Measurements from ENCODE around the gene CIZ1. TPM values are rescaled to one million over a fixed set of nuclear protein-coding genes. Genes with fewer than 3 reads are reported as not detected.
"Not testable (repeated sequence)": the region's sequence is repeated elsewhere in the genome, so short reads cannot be mapped to it uniquely, and the experiment has no call there.

The CIZ1 gene
- total RNA-seq: 10 to 100 TPM; 18.5 to 47.8 TPM
- polyA plus RNA-seq (ENCODE audit: insufficient read length in 2 of 2): 100 to 1,000 TPM; 134 to 157 TPM
- long read RNA-seq, donor 1, transcript CIZ1-220 (3 exons, 843 nt): major isoform, 6 of 88 reads
- long read RNA-seq, donor 1, partial matches to known transcripts: 71 of 88 reads
- long read RNA-seq, donor 1, other reads (novel, unspliced or antisense): 7 of 88 reads
- long read RNA-seq, donor 2, partial matches to known transcripts: 26 of 31 reads
- long read RNA-seq, donor 2, other reads (novel, unspliced or antisense): 0 of 31 reads
- long read RNA-seq, donor 3, partial matches to known transcripts: 26 of 32 reads
- long read RNA-seq, donor 3, other reads (novel, unspliced or antisense): 0 of 32 reads
- long read RNA-seq, donor 4, transcript CIZ1-220 (3 exons, 843 nt): major isoform, 9 of 189 reads
- long read RNA-seq, donor 4, partial matches to known transcripts: 144 of 189 reads
- long read RNA-seq, donor 4, other reads (novel, unspliced or antisense): 32 of 189 reads

DNA sequence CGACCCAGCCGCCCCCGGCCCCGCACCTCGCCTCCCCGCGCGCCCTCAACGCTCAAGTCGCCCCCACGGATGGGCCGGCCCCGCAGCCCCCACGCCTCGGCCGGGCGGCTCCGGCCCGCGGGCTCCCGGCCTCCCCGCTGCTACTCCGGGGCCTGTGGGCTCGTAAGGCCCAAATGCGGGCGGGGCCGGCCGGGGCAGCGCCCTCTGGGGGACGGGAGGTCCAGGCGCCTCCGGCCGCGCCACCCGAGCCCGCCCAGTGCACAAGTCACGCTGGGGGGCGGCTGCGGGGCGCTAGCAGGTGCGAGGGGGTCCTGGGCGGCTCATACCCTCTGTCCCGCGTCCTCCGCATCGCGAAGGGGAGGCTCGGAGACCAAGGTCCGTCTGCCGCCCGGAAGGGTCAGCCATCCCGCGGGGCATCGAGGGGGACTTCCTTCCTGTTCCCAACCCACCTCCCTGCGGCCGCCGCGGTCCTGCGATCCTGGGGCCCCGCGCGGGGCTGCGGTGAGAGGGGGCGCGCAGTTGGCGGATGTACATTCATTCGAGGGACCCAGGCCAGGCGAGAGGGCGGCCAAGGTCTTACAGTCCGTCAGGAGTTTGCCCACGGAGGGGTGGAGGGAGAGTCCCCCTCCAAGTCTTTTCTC lies at the start of gene CIZ1:
CIZ1 (minus strand) TSS at position 167 of the 641 bp plus-strand sequence. CDS start 715 bp downstream, outside the sequence.
- peak within 1 kb of the TSS; percentile 79 for H3K27ac ChIP-seq (ENCODE audit: low read depth, low read length)
- H3K4me3 ChIP-seq (ENCODE audit: low read depth, low read length): peak within 1 kb of the TSS; percentile 83
- DNase-seq (ENCODE audit: low read depth in 4 of 6, low spot score in 6 of 6): peak in 4 of 6 donors; percentile 71 to 94 (median 82)
- H3K27me3 ChIP-seq (ENCODE audit: control insufficient read depth, insufficient read depth, low read length): no peaks in the 10 kb centered on the region
- peaks cover 32% of the 10 kb centered on the region for H3K4me1 ChIP-seq (ENCODE audit: control insufficient read depth, insufficient read depth, low read length)
- 0% methylated on average over 66 of the region's 71 CpGs for WGBS (ENCODE audit: insufficient coverage)
- H3K9me3 ChIP-seq (ENCODE audit: control insufficient read depth, insufficient read depth, low read length): no peaks in the 10 kb centered on the region
- peaks cover 33% of the 10 kb centered on the region for H3K36me3 ChIP-seq (ENCODE audit: control insufficient read depth, insufficient read depth, low read length)

DNA sequence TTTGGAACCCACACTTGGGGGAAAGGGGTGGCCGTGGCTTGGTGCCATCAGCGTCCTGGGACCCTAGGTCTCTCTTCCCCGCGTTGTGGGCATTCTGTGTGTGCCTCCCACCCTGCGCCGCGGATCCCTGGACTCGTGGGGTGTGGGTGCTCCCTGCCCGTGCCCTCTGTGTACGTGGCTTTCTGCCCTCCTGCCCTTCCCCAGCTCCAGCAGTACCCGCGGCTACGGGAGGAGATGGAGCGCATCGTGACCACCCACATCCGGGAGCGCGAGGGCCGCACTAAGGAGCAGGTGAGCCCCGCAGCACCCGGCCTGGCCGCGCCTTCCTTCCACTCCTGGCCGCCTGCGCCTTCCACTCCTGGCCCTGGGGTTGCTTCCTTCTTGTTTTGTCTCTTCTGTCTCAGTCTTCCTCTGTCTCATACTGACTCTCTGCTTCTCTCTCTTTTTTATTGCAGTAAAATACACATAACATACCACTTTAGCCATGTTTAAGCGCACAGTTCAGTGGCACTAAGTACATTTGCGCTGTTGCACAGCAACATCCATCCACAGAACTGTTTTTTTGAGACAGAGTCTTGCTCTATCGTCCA lies 42.5 kb upstream of the CIZ1 start:
- H3K9me3 ChIP-seq (ENCODE audit: control insufficient read depth, insufficient read depth, low read length): no peaks in the 10 kb centered on the region
- no peak for DNase-seq (ENCODE audit: low read depth in 4 of 6, low spot score in 6 of 6)
- WGBS (ENCODE audit: insufficient coverage): 93% methylated on average over 26 of the region's 28 CpGs
- no peaks in the 10 kb centered on the region for H3K27me3 ChIP-seq (ENCODE audit: control insufficient read depth, insufficient read depth, low read length)
- H3K4me3 ChIP-seq (ENCODE audit: low read depth, low read length): no peak overlapping the region
- H3K4me1 ChIP-seq (ENCODE audit: control insufficient read depth, insufficient read depth, low read length): no peaks in the 10 kb centered on the region
- no peak overlapping the region for H3K27ac ChIP-seq (ENCODE audit: low read depth, low read length)
- H3K36me3 ChIP-seq (ENCODE audit: control insufficient read depth, insufficient read depth, low read length): peaks cover 63% of the 10 kb centered on the region

DNA sequence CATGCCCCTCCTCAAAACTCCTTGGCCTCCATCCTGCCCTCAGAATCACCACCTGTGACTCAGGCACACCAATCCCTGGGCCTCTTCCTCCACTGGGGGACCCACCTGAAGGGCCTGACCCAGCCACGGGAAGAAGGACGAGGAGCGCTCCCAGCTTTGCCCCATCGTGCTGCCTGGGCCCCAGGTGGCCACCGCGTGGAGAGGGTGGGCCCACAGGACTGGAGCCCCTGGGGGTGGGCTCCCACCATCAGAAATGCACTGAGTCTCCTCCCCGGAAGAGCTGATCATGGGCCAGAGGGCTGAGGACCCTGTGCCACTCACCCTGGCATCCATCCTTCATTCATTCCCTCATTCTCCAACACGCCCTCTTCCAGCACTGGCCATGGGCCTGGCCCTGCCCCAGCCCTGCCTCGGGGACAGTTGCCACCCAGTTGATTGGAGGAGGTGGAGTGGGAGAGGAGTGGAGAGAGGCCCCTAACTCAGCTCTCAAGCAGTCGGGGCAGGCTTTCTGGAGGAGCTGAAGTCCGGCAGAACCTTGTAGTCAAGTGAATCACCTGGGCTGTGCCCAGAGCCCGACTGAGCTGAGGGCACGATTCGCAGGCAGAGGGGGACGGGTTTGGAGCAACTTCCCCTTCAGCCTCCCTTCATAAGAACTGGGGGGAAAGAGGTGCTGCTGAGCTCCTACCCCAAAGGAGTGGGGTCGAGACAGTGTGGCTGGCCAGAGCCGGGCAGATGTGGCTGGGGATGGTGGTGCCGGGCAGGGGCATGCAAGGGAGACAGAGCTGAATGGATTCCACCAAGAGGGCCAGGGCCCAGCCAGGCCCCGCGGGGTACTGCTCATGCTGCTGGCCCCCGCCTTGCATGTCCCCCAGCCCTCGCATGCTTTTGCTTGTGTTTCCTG lies 41.4 kb upstream of the CIZ1 start:
- Histone ChIP-seq H3K4me1 (ENCODE audit: control insufficient read depth, insufficient read depth, low read length) (no peaks in the 10 kb centered on the region), H3K9me3 (ENCODE audit: control insufficient read depth, insufficient read depth, low read length) (no peaks in the 10 kb centered on the region), H3K36me3 (ENCODE audit: control insufficient read depth, insufficient read depth, low read length) (peaks cover 64% of the 10 kb centered on the region), H3K4me3 (ENCODE audit: low read depth, low read length) (no peak overlapping the region), H3K27me3 (ENCODE audit: control insufficient read depth, insufficient read depth, low read length) (no peaks in the 10 kb centered on the region), H3K27ac (ENCODE audit: low read depth, low read length) (no peak overlapping the region)
- no peak for DNase-seq (ENCODE audit: low read depth in 4 of 6, low spot score in 6 of 6)
- WGBS (ENCODE audit: insufficient coverage): 82% methylated on average over 19 of the region's 22 CpGs

DNA sequence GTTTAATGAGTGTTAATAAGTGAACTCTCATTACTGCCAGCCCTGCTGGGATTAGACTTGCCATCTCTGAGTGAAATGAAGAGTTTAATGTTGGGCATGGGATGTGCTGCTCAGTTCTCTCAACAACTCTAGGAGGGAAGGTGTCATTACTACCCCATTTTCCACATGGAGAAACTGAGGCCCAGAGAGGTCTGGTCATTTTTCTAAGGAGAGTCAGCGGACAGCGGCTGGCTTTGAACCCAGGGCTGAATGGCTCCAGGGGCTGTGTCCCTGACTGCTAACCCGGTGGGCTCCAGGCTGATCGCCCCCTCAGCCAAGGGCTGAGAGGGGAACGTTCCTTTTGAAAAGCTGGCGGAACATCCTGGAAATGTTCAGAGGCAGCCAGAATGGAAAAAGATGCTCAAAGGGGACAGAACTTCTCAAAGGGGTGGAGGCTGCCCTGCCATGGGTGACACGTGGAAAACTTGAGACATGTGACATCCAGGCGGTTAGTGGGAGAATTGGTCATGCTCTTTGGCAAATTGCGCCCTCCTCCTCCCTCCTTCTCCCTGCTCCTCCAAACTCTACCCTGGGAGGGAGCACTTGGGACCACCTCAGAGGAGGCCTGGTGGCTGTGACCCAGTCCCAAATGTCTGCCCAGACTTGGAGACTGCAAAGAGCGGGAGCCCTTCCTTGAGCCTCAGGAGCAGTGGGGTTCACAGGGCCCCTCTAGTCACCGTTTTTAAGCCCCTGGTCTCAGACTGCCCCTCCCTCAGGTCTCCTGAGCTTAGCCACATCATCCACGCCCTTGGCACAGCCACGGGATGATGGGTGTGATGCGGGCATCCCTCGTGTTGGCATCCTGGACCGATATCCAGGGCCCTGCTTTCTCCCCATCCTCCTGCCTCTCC lies 40.5 kb upstream of the CIZ1 start:
- no peaks in the 10 kb centered on the region for H3K9me3 ChIP-seq (ENCODE audit: control insufficient read depth, insufficient read depth, low read length)
- no peak for DNase-seq (ENCODE audit: low read depth in 4 of 6, low spot score in 6 of 6)
- no peaks in the 10 kb centered on the region for H3K27me3 ChIP-seq (ENCODE audit: control insufficient read depth, insufficient read depth, low read length)
- no peaks in the 10 kb centered on the region for H3K4me1 ChIP-seq (ENCODE audit: control insufficient read depth, insufficient read depth, low read length)
- H3K4me3 ChIP-seq (ENCODE audit: low read depth, low read length): no peak overlapping the region
- H3K27ac ChIP-seq (ENCODE audit: low read depth, low read length): no peak overlapping the region
- peaks cover 56% of the 10 kb centered on the region for H3K36me3 ChIP-seq (ENCODE audit: control insufficient read depth, insufficient read depth, low read length)
- WGBS (ENCODE audit: insufficient coverage): 87% methylated on average over 14 of the region's 16 CpGs

DNA sequence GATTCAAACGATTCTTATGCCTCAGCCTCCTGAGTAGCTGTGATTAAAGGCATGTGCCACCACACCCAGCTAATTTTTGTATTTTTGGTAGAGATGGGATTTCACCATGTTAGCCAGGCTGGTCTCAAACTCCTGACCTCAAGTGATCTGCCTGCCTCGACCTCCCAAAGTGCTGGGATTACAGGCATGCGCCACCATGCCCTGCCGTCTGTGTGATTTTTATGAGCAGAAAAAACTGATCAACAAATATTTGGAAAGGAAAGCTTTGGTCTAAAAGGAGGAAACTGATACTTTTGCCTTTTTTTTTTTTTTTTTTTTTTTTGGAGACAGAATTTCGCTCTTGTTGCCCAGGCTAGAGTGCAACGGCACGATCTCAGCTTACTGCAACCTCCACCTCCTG lies 39.5 kb upstream of the CIZ1 start:
- 92% methylated on average over 4 of the region's 7 CpGs for WGBS (ENCODE audit: insufficient coverage)
- DNase-seq (ENCODE audit: low read depth in 4 of 6, low spot score in 6 of 6); H3K4me3 ChIP-seq (ENCODE audit: low read depth, low read length); H3K27ac ChIP-seq (ENCODE audit: low read depth, low read length); H3K27me3 ChIP-seq (ENCODE audit: control insufficient read depth, insufficient read depth, low read length); H3K4me1 ChIP-seq (ENCODE audit: control insufficient read depth, insufficient read depth, low read length); H3K9me3 ChIP-seq (ENCODE audit: control insufficient read depth, insufficient read depth, low read length): not testable (repeated sequence)
- H3K36me3 ChIP-seq (ENCODE audit: control insufficient read depth, insufficient read depth, low read length): peaks cover 51% of the 10 kb centered on the region

DNA sequence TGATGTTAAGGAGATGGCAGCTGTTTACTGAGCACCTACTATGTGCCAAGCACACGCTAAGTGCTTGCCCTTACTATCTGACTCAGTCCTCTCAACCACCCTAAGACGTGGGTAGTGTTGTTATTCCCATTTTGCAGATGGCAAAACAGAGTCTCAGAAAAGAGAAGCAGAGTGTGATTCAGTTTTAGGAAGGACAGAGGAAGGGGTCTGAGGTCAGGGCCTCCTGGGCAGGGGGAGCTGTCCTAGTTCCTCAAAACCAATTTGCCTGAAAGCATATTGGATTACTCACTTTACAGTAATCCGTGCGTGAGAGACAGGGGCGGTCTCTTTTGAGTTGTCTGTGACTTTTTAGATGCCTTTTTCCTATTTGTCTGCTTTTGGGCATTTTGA lies 35.0 kb upstream of the CIZ1 start:
- H3K27ac ChIP-seq (ENCODE audit: low read depth, low read length): no peak overlapping the region
- peaks cover 55% of the 10 kb centered on the region for H3K36me3 ChIP-seq (ENCODE audit: control insufficient read depth, insufficient read depth, low read length)
- 100% methylated on average over 1 of the region's 5 CpGs for WGBS (ENCODE audit: insufficient coverage)
- DNase-seq (ENCODE audit: low read depth in 4 of 6, low spot score in 6 of 6): no peak
- no peaks in the 10 kb centered on the region for H3K27me3 ChIP-seq (ENCODE audit: control insufficient read depth, insufficient read depth, low read length)
- H3K9me3 ChIP-seq (ENCODE audit: control insufficient read depth, insufficient read depth, low read length): no peaks in the 10 kb centered on the region
- no peak overlapping the region for H3K4me3 ChIP-seq (ENCODE audit: low read depth, low read length)
- no peaks in the 10 kb centered on the region for H3K4me1 ChIP-seq (ENCODE audit: control insufficient read depth, insufficient read depth, low read length)

- H3K4me1 ChIP-seq (ENCODE audit: control insufficient read depth, insufficient read depth, low read length): no peaks in the 10 kb centered on the region
- no peaks in the 10 kb centered on the region for H3K27me3 ChIP-seq (ENCODE audit: control insufficient read depth, insufficient read depth, low read length)
- no peak overlapping the region for H3K4me3 ChIP-seq (ENCODE audit: low read depth, low read length)
- H3K27ac ChIP-seq (ENCODE audit: low read depth, low read length): no peak overlapping the region
- DNase-seq (ENCODE audit: low read depth in 4 of 6, low spot score in 6 of 6): no peak
- no peaks in the 10 kb centered on the region for H3K9me3 ChIP-seq (ENCODE audit: control insufficient read depth, insufficient read depth, low read length)
- peaks cover 59% of the 10 kb centered on the region for H3K36me3 ChIP-seq (ENCODE audit: control insufficient read depth, insufficient read depth, low read length)
- WGBS (ENCODE audit: insufficient coverage): 91% methylated on average over 17 of the region's 19 CpGs
Observed at GRCh38 chr9:128225770-128226411, 34.5 kb upstream of the CIZ1 start.

- H3K36me3 ChIP-seq (ENCODE audit: control insufficient read depth, insufficient read depth, low read length): peaks cover 68% of the 10 kb centered on the region
- 98% methylated on average over 5 of the region's 7 CpGs for WGBS (ENCODE audit: insufficient coverage)
- H3K4me1 ChIP-seq (ENCODE audit: control insufficient read depth, insufficient read depth, low read length): no peaks in the 10 kb centered on the region
- no peaks in the 10 kb centered on the region for H3K9me3 ChIP-seq (ENCODE audit: control insufficient read depth, insufficient read depth, low read length)
- DNase-seq (ENCODE audit: low read depth in 4 of 6, low spot score in 6 of 6): no peak
- no peak overlapping the region for H3K27ac ChIP-seq (ENCODE audit: low read depth, low read length)
- H3K27me3 ChIP-seq (ENCODE audit: control insufficient read depth, insufficient read depth, low read length): no peaks in the 10 kb centered on the region
- H3K4me3 ChIP-seq (ENCODE audit: low read depth, low read length): no peak overlapping the region
Observed at GRCh38 chr9:128224877-128225276, 33.5 kb upstream of the CIZ1 start.

Measured in spinal cord (tissue), 10 donors.